Right hindlimb (tissue), 1 donor: ENCODE results near the gene PHKG2.
"Not testable (repeated sequence)": the region's sequence is repeated elsewhere in the genome, so short reads cannot be mapped to it uniquely, and the experiment has no call there.

Experiments used
- DNase-seq: peaks from one replicate; pipeline ENCODE4 v3.0.0-alpha.2; 2018

Gene PHKG2, protein sequence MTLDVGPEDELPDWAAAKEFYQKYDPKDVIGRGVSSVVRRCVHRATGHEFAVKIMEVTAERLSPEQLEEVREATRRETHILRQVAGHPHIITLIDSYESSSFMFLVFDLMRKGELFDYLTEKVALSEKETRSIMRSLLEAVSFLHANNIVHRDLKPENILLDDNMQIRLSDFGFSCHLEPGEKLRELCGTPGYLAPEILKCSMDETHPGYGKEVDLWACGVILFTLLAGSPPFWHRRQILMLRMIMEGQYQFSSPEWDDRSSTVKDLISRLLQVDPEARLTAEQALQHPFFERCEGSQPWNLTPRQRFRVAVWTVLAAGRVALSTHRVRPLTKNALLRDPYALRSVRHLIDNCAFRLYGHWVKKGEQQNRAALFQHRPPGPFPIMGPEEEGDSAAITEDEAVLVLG

GRCh38 chr16:30747799-30748633, at the start of gene PHKG2:
Gene PHKG2 (plus strand): TSS chr16:30748425. CDS start chr16:30748821, 396 bp downstream.
- peak; percentile 99 for DNase-seq

DNA sequence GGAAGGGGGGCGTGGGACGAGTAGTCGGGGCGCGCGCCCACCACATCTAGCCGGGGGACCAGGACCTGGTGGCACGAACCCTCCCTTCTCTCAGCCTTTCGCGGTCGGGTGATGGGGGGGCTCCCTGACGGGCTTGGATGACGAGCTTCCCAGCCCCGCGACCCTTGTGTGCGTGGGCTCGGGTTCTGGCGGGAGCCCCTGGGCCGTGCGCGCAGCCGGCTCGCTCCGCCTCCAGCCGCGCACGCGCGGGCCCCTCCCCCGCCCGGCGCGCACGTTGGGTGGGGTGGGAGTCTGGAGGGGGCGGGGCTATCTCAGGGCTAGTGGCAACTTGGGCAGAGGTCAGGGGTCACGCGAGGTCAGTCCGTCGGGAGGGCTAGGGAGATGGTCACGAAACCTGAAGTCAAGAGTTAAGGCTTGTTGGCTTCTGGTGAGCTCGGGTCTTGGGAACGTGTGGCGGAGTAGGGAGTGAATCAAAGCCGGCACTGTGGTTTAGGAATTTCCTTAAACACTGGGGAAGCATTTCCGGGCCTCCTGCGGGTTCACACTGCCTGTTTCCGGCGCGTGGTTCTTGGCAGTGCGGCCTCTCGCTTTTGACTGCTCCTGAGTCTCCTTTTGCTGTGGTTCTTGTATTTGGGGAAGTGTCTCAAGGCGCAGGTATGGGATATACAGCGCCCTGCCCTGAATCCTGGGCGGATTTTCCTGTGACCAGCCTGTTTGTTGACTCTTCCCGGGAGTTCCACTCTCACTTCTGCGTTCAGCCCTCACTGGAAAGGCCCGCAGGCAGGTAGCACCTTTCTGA, 49.2 kb upstream of the PHKG2 start, which contains the start of gene SRCAP:
TSS of gene SRCAP (plus strand) at position 356 of the 799 bp plus-strand sequence. CDS start 1,654 bp downstream, outside the sequence.
- peak; percentile 87 for DNase-seq

- DNase-seq: no peak
These were observed 48.6 kb upstream of the PHKG2 start for GRCh38 chr16:30699615-30700099.

GRCh38 chr16:30700491-30700890, 47.7 kb upstream of the PHKG2 start:
- no peak for DNase-seq

DNA sequence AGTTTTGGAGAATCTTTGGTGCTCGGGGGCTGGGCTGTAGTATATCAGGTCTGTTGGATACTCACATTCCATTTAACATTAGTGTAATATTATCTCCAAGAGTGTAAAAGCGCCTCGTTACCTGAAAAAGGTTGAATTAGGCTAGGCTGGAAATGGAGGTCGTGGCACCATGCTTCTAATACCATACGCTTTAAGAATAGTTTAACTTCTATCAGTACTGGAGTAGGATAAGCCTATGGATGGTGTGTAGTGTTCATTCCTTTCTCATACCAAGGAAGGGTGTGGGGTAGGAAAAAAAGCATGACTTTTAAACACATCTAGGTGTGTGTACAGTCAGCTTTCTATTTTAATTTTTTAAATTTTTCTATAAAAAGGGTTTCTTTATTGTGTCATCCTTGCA, 47.3 kb upstream of the PHKG2 start:
- DNase-seq: no peak

DNA sequence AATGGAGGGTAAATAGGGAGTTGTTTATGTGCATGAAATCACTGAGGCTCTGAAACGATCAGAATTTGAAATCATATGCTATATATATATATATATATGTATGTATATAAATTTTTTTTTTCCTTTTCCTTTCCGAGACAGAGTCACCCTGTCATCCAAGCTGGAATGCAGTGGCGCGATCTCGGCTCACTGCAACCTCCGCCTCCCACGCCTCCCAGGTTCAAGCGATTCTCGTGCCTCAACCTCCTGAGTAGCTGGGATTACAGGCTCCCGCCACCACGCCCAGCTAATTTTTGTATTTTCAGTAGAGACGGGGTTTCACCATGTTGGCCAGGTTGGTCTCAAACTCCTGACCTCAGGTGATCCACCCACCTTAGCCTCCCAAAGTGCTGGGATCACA, 45.2 kb upstream of the PHKG2 start:
- DNase-seq: not testable (repeated sequence)

GRCh38 chr16:30703971-30704370, 44.3 kb upstream of the PHKG2 start:
- DNase-seq: no peak

DNA sequence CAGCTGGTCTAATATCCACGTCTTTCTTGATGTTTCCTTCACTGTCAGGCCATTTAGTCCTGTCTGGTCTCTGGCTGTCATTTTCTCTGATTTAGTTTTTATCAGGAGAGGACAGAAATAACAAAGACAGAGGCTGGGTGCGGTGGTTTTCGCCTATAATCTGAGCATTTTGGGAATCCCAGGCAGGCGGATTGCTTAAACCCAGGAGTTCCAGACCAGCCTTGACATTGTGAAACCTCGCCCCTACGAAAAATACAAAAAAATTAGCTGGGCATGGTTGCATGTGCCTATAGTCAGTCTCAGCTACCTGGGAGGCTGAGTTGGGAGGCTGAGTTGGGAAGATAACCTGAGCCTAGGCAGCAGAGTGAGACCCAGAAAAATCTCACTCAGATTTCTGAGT, 42.2 kb upstream of the PHKG2 start:
- no peak for DNase-seq

GRCh38 chr16:30710971-30711370, 37.3 kb upstream of the PHKG2 start:
- no peak for DNase-seq

GRCh38 chr16:30711712-30712111, 36.5 kb upstream of the PHKG2 start:
- DNase-seq: no peak

DNA sequence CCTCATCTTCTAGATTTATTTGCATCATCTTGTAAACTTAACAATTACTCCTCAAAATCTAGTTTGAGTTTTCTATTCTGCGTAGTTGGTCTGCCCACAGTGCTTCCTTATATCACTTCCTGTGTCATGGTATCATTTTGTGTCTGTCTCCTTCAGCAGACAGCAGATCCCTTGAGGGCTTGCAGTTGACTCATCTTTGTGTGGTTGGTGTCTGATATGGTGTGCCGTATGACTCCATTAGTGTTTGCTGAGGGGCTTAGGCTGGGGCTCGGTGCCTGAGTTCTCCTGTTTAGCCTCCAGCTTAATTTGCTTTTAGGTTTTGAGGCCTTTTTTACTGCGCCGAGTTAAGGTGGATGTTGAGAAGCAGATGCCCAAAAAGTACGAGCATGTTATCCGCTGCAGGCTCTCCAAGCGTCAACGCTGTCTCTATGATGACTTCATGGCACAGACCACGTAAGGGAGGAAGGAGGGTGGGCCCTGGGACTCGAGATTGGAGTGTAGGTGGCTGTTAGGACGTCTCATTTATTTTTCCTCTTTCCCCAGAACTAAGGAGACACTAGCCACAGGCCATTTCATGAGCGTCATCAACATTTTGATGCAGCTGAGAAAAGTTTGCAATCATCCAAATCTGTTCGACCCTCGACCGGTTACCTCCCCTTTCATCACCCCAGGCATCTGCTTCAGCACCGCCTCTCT, 32.3 kb upstream of the PHKG2 start:
- DNase-seq: no peak

DNA sequence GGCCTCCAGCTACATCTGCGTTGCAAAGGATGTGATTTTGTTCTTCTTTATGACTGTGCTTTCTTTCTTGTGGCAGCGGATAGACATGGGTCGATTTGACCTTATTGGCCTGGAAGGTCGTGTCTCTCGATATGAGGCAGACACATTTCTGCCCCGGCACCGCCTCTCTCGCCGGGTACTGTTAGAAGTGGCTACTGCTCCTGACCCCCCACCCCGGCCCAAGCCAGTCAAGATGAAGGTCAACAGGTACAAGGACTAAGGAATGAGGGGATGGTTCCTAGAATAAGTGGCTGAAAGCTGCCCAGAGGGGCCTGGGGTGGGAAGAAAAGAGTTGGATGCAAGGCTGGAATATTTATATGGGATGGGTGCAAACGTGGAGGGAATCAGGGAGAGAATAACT, 28.1 kb upstream of the PHKG2 start:
- DNase-seq: no peak

- no peak for DNase-seq
These were observed 27.5 kb upstream of the PHKG2 start for GRCh38 chr16:30720694-30721093.

- no peak for DNase-seq
These were observed 27.1 kb upstream of the PHKG2 start for GRCh38 chr16:30721167-30721566.

- no peak for DNase-seq
These were observed 26.6 kb upstream of the PHKG2 start for GRCh38 chr16:30721606-30722005.

GRCh38 chr16:30722443-30722842, 25.8 kb upstream of the PHKG2 start:
- DNase-seq: no peak

- no peak for DNase-seq
These were observed 25.3 kb upstream of the PHKG2 start for GRCh38 chr16:30722916-30723315.

DNA sequence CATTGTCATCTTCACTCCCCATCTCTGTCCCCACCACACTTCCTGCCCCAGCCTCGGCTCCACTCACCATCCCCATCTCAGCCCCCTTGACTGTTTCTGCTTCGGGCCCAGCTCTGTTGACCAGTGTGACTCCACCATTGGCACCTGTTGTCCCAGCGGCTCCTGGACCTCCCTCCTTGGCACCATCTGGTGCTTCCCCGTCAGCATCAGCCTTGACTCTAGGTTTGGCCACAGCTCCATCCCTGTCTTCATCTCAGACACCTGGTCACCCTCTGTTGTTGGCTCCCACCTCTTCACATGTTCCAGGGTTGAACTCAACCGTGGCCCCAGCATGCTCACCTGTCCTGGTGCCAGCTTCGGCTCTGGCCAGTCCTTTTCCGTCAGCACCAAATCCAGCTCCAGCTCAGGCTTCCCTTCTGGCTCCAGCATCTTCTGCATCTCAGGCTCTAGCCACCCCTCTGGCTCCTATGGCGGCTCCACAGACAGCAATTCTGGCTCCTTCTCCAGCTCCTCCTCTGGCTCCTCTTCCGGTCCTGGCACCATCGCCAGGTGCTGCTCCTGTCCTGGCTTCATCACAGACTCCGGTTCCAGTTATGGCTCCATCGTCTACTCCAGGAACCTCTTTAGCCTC, 24.4 kb upstream of the PHKG2 start:
- DNase-seq: no peak

DNA sequence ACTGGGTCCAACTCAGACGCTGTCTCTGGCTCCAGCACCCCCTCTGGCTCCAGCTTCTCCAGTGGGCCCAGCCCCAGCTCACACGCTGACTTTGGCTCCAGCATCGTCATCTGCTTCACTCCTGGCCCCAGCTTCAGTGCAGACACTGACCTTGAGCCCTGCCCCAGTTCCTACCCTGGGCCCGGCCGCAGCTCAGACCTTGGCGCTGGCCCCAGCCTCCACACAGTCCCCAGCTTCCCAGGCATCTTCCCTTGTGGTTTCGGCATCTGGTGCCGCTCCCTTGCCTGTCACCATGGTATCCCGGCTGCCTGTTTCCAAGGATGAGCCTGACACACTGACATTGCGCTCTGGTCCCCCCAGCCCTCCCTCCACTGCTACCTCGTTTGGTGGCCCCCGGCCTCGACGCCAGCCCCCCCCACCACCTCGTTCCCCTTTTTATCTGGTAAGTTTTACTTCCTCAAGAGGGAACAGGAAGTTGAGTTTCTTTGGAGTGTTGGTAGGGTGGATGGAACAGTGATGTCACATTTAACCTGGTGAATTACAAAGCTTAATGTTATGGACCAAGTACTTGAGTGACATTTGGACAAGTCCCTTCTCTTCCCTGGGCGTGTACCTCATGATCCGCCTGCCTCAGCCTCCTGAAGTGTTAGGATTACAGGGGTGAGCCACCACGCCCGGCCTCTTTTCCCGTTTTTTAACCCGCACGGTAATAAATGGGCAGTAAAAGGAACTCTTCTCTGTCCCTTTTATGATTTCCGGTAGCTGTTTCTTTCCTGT, 23.4 kb upstream of the PHKG2 start:
- no peak for DNase-seq

GRCh38 chr16:30725418-30725792, 22.8 kb upstream of the PHKG2 start:
- no peak for DNase-seq

GRCh38 chr16:30728321-30728720, 19.9 kb upstream of the PHKG2 start:
- DNase-seq: no peak
